Activated effector memory CD4-positive, alpha-beta T cell treated with anti-CD3 and anti-CD28 coated beads, Interleukin-2, amount 50 U/mL, for 16 hours (primary cell): ENCODE data around the gene GPAT3.
A peak's percentile ranks its signal among the peaks of the same experiment; 100 is the strongest.
"Not testable (repeated sequence)": the region's sequence is repeated elsewhere in the genome, so short reads cannot be mapped to it uniquely, and the experiment has no call there.

Source experiments
- DNase-seq: peaks from one replicate; pipeline ENCODE4 v3.0.0-alpha.2; 2020

The GPAT3 gene

DNA sequence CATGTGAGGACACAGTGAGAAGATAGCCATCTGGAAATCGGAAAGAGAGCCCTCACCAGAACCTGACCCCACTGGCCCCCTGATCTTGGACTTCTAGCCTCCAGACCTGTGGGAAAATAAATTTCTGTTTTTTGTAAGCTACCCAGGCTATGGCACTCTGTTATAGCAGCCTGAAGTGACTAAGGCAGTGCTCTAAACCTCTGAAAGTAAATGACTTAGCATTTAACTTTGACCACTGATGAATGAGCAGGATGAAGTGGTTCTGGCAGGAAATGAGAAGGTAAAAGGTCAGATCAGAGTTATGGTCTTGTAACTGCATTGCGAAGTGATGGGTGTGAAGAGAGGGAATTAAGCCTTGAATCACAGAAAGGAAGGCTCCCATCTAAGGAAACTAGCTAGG lies 17.0 kb downstream of the GPAT3 start:
- no peak for DNase-seq

DNA sequence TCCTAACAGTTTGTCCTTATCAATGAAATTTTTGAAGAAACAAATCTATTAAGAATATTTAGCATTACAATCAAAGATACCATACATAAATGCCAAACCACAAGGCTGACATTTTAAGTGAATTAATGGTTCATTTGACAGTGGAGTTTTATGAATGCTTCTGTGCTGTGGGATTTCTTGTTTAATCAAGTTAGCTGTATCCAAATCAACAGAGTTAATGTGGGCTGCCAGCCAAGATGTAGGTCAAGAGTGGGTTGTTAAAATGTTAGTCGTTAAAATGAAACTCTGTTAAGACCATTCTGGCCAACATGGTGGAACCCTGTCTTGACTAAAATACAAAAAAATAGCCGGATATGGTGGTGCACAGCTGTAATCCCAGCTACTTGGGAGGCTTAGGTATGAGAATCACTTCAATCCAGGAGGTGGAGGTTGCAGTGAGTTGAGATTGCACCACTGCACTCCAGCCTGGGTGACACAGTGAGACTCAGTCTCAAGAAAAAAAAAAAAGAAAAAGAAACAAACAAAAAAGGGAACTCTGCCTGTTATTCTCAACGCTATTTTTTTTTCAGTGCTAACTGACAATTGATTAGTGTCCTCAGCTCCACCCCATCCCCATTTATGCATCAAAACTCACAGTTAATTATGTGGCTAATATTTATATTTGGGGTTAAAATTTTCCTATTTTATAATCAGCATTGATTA lies 20.2 kb downstream of the GPAT3 start:
- DNase-seq, result no peak

DNA sequence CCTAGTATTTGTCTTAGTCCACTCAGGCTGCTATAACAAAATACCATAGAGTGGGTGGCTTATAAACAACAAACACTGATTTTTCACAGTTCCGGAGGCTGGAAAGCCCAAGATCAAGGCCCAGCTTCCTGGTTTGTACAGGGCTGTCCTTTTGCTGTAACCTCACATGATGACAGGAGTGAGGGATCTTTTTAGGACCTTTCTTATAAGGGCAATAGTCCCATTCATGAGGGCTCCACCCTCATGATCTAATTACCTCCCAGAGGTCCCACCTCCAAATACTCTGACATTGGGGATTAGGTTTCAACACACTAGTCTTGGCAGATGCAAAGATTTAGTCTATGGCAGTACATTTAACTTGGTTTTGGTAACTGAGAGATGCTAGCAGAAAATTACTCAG lies 20.9 kb downstream of the GPAT3 start:
- no peak for DNase-seq

DNA sequence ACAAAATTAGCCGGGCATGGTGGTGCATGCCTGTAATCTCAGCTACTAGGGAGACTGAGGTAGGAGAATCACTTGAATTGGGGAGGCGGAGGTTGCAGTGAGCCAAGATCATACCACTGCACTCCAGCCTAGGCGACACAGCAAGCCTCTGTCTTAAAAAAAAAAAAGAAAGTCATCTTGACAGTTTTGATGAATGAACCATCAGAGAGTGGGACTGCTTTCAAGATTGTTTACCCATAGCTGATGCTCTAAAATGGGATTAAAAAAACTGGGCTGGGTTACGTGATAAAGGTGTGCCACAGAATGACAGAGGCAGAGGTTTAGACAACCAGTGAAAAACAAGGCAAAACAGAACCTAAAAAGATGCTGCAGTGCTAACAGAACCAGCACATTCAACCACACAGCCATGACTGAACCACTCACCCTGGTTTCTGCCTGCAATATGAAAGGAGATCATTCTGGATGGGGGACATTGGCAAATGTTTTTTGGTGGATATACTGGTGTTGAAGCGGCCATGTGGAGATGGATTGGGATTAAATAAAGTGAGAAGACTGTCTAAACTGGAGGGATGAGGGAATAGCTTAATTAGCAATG lies 22.2 kb downstream of the GPAT3 start:
- no peak for DNase-seq

DNA sequence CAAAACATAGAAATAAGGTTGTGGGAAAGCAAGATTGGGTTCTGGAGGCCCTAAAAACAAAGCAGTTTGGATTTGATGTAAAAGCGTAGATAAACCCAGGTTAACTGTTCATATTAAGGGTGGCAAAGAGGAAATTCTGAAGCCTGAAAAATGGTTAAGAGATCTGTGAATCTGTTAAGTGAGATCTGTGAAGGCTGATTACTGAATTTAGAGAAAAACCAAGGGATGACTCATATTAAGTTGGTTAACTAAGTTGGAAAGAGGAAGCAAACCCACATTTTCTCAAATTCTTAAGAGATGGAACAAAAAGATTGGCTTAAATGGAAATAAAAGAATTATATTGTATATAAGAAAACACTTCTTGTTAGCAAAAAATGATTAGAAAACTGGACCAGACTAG lies 22.8 kb downstream of the GPAT3 start:
- DNase-seq, result no peak

DNA sequence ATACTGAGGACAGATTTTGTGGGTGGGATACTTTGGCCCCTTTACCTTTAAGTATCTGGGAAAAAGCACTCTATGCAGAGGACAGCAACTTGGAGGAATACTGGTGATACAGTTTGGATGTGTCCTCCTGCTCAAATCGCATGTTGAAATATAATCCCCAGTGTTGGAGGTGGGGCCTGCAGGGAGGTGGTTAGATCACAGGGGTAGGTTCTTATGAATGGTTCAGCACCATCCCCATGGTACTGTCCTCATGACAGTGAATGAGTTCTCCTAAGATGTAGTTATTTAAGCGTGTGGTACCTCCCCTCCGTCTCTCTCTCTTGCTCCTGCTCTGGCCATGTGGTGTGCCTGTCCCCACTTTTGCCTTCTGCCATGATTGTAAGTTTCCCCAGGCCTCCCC lies 24.6 kb downstream of the GPAT3 start:
- no peak for DNase-seq

DNA sequence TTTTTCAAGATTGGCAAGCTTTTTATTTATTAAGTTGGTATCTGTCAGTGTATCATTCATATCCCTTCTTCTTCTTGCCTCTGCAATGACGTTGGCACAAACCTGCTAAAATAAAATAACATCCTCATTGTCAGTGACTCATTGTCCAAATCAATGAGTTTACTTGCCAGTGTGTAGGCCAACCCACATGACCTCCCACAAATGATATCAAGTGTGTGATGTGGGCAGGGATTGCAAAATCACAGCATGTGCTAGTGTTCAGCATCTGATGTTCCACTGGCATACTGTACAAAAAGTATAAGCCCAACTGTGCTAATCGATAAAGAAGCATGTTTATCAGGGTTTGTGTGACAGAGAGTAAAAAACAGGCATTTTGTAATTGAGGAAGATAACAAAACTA lies 25.5 kb downstream of the GPAT3 start:
- DNase-seq, result peak; percentile 64

DNA sequence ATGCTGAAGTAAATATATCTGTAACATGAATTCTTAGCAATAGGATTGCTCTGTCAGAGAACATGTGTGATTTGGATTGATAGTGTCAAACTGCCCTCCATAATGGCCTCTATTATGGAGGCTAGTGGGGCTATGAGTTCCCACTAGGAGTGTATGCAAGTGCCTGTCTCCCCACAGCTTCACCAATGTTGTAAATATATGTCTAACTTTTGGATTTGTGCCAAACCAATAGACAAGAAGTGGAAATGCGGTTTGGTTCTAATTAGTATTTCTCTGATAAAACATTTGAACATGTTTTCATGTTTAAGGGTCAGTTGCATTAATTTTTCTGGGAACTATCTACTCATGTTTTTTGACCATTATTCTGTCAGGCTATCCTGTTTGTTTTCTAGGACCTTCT lies 28.1 kb downstream of the GPAT3 start:
- no peak for DNase-seq

DNA sequence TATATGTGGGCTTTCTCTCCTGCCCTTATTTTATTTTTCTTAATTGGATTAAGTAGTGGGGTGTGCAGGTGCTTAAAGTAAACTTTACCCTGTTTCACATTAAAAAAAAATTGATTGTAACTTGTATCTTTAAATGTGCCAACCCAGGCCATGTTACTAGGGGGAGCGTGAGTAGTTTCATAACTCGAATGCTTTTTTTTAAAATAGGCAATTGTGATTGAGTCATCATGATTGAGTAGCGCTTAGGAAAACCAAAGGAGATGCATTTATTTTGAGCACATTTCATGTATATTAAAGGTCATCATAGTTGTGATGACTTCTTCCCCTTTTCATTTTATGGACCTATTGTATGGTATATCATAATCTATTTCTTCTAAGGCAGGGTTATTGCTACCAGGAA lies 32.2 kb downstream of the GPAT3 start:
- DNase-seq, result no peak

DNA sequence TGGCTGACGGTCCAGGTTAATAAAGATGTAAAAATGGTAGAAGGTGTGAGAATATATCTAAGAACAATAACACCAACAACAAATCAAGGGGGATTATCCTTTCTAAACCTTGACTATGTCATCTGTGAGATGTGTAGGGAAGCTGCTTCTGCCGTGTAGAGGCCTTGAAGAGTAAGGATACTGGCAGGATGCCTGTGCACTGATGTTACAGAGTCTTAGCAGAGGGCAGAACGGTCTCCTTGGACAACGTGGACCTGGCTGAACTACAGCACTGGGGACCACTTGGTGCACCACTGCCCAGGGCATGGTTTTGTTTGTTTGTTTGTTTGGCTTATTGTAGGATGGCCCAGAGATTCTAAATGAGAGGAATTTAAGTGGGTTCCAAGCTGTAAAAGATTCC lies 33.5 kb downstream of the GPAT3 start:
- DNase-seq, result no peak

DNA sequence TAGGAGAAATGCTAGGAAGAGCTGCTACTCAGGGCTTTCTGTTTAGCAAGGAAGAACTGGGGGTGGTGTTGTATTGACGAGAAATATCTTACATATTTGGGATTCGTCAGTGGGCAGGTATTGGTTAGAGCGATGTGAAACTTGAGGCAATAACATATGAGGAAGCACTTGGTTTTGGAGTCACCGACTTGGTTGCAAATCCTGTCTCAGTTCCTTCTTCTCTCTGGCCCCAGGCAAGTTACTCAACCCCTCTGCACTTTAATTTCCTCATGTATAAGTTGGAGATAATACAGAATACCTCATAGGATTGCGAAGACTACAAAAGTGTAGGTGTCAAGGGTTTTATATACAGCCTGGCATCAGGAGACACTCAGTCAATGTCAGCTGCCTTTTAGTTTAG lies 34.1 kb downstream of the GPAT3 start:
- DNase-seq, result no peak

DNA sequence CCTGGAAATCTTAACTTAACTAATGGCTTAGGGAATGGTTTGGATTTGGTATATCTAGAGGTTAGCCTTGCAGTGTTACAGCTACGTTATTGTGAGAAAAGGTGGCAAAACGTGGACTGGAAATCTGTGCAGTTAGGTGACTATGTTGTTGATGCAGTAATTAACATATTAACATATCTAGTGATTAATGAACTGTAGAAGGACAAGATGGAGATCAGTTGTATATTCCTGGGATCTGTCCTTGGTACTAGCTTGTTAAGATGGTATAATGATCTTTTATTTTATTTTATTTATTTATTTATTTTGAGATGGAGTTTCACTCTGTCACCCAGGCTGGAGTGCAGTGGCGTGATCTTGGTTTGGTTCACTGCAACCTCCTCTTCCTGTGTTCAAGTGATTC lies 36.9 kb downstream of the GPAT3 start:
- DNase-seq, result no peak

DNA sequence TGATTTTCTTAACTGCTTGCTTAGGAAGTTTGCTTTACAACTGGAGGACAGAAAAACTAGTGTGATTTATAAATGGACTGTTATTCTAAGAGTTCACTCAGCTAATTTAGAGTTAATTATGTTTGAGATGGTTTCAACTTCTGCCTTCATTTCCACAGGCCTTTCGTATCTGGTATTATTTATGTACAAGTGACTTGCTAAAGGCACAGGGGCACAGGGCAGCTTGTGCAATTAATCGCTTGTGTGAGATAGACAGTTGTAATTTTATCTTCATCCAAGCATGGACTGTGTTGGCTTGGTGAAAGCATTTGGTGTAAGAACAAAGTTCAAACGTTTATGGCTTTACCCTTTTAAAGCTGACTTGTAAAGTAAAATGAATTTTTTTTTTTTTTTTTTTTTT lies 38.3 kb downstream of the GPAT3 start:
- DNase-seq, result no peak

DNA sequence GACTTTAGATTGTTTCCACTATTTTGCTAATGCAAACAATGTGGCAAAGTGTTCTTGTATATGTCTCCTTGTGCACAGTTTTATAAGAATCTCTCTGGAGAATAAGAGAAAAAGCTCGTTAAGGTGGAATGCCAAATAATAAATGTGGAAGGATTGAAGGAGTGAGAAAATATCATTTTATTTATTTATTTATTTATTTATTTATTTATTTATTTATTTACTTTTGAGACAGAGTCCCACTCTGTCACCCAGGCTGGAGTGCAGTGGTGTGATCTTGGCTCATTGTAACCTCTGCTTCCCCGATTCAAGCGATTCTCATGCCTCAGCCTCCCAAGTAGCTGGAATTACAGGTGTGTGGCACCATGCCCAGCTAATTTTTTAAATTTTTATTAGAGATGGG lies 40.3 kb downstream of the GPAT3 start:
- DNase-seq, result not testable (repeated sequence)

DNA sequence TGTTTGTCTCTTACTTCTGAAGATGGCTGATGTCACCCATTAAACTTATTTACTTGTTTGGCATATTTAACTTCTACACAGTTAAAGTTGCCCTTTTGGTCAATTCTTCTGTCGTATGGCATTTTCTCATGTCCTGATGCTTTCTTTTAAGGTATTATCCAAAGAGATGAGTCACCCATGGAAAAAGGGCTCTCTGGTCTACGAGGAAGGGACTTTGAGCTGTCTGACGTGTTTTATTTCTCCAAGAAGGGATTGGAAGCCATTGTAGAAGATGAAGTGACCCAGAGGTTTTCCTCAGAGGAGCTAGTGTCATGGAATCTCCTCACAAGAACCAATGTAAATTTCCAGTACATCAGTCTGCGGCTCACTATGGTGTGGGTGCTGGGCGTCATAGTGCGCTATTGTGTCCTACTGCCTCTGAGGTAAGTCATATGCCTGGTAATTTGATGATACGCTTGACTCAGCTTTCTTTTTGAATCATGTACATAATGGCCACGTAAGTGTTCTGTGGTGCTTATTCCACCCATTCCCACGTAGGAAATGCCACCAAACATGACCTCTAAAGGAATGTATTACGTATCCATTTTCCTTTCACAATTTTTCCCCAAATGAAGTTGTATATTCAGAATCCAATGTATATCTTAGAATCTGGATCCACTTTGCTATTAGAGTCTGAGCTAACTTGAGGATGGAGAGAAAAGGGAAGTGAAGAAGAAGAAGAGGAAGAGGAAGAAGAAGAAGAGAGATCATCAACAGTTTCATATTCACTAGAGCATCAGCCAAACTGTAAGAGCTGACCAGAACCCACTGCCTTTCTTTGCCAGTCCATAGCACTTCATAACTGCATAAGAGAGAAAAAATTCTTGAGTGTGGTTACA lies 45.7 kb downstream of the GPAT3 start:
- no peak for DNase-seq

DNA sequence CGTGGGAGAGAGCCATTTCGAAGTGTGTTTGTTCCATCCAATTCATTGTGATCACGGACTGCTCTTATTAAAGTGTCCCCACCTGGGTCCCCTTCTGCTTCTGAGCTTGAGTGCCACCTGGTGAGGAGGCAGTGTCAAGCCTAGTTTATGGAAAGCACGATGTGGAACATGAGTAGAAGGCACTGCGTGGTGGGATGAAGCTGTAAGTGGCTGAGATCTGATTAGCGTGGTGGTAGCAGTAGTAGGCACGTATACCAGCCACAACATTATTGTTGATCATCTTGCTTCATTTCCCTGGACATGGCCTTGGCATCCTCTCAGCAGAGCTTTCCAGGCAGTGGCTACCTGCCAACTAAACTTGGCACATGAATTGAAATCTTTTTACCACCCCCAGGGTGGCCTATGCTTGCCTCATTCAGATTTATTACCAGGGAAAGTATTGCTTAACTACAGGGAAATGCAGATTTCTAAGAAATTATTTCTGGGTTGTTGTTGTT lies 46.4 kb downstream of the GPAT3 start:
- DNase-seq, result no peak

DNA sequence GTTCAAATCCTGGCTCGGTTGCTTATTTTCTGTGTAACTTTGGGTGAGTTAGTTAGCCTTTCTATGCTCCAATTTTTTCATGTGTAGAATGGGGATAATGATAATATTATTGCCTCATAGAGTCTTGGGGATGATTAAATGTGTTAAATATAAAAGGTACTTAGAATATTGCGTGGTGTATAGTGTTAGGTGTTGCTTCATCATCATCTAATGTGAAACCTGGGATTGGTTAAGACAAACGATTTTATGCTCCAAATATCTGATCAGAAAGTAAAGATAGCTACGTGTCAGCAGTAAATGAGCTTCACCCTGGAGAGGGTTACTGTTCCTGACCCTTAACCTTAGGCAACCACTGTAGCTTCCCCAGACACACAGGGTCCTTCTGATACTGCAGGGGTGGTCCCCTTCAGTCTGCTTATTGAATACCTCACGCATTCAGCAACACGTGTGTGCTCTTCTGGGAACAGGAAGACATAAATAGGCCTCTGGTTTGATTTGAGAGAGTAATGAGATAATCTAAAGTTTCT lies 50.1 kb downstream of the GPAT3 start:
- no peak for DNase-seq

DNA sequence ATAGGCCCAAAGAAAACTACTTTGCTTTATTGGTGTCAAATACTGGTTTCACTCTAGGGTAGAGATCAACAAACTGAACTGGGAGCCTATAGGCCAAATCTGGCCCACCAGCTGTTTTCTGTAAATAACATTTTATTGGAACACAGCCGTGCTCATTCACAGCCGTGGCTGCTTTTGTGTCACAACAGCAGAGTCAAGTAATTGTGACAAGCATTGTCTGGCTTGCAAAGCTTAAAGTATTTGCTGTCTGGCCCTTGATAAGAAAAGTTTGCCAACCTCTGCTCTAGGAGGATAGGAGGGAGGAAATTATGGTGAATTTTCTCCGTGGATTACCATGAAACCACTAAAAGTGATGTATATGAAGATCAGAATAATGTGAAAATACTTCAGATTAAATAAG lies 53.4 kb downstream of the GPAT3 start:
- no peak for DNase-seq

DNA sequence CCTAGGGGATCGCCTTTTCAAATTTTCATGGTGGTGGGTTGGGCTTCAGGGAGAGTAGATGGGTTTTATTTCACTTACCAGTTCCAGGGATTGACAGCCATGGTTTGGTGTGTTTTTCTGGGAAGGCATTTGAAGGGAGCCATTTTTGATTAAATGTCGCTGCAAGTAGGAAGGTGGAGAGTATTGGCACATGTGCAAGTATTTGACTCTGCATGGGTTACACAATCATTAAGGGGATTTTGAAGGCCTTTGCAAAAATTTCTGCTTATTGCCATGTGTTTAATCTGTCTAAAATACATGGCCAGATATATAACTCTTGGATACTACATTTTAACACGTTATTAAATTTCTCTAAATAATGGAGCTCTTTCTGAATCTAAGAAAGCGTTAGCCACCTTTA lies 55.1 kb downstream of the GPAT3 start:
- no peak for DNase-seq

DNA sequence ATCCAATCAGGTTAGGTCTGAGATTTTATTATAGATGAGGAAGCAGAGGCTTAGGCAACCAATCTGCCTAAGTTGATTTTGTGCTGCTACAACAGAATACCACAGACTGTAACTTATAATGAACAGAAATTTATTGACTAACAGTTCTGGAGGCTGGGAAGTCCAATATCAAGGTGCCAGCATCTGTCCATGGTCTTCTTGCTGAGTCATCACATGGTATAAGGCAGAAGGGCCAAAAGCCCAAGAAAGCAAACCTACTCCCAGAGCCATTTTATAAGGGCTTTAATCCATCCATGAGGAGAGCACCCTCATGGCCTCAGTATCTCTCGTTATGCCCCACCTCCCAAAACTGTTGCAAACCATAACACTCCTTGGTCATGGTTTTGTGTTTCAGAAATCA lies 55.8 kb downstream of the GPAT3 start:
- no peak for DNase-seq

DNA sequence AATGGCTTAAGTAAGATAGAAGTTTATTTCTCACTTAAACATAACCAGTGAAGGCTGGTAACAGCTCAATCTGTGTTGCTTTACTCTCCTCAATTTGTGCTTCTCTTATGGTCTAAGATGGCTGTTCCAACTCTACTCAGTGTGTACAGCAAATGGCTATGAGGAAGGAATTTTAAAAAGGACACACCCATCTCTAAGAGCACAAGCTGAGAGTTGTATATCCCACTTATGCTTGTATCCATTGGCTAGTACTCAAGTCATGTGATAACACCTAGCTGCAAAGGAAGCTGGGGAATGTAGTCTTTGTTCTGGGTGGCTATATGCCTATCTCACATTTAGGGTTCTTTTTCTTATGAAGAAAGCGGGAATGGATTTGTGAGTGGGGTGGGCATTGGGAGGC lies 63.3 kb downstream of the GPAT3 start:
- no peak for DNase-seq

DNA sequence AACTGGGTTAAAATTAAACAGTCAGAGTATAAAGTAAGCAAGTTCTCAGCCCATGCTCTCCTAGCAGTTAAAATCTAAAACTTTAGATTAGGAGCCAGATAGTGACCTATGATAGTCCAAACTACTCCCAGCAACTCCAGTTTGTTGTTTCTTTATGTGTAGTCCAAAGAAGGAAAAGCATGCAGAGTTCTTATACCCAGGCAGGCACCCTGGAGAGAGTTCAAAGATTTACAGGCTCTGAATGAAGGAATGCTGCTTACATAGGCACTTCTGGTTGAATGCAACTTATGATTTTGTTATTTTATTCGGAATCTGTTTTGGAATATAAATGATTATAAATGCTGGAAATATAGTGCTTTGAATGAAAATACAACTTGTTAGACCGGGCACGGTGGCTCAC lies 67.2 kb downstream of the GPAT3 start:
- DNase-seq, result no peak

DNA sequence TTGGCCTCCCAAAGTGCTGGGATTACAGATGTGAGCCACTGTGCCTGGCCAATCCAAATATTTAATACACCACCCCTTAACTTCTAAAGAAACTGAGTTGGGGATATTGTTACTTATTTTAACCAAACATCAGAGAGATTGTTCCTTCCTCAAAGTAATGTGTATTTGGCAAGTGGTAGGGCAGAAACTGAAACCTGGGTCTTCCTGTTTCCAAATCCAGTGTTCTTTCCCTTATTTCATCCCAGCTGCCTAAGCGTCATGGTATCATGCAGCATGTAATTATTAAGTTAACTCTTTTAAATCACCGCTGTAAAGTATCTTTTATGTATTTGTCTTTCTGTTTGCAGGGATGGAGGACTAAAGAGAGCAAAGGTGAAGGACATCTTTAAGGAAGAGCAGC lies 68.4 kb downstream of the GPAT3 start:
- DNase-seq, result no peak

DNA sequence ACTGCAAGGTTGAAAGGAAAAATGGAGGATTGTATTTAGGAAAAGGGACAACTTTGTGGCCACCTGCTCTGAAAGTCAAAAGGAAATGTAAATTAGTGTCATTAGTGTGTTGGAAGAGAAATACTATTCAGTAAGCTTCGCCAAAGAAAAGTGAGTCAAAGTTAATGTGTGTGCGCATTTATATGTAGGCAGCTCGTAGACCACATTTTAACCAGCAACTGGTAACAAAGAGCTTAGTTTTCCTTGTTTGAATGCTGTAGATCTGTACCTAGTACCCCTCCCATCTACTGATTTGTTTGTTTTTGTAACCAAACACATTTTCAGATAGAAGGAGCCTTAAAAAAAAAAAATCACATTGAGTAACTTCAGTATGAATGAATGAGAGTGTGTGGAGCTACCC lies 69.3 kb downstream of the GPAT3 start:
- DNase-seq, result no peak
